Epithelial cell of prostate (primary cell): ENCODE data around the gene SPRTN.

Source experiments
- DNase-seq: peaks from one replicate; pipeline ENCODE4 v3.0.0-alpha.2; 2011; ENCODE audit warnings: low read depth, low spot score
- H3K27ac ChIP-seq: fragments of 450-650 bp; 2 replicates; pipeline ENCODE4 v1.5.1; 2017; ENCODE audit warnings: mild to moderate bottlenecking

Gene SPRTN

DNA sequence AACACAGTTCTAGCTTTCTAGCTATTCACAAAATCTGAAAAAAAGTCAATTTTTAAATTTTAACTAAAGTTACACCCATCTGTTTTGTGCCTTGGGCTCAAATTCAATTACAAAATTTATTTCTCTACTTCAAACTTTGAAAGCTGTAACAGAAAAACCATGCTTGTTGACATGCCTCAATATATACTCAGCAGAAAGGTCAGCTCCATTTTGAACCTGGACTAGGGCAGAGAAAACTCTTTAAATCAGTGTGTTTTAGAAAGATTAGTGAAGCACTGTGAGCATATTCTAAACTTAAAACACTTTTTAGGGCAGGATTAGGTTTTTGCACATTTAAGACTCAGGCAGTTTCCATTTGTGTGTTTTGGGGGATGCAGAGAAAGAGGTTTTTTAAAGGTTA lies 34.4 kb downstream of the SPRTN start:
- no peak for DNase-seq
- H3K27ac ChIP-seq = no peak overlapping the region

DNA sequence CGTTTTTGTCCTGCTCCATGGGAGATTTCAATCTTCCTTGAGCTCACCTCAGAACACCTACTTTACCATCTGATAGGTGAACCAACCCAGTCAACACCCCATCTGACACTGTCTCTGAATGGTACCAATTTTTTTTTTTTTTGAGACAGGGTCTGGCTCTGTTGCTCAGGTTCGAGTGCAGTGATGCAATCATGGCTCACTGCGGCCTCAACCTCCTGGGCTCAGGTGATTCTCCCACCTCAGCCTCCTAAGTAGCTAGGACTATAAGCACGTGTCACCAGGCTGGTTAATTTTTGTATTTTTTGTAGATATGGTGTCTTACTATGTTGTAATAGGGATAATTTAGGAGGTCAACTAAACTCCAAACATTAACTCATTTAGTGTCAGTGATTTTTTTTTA lies 36.3 kb downstream of the SPRTN start:
- no peak for DNase-seq
- H3K27ac ChIP-seq = no peak overlapping the region

DNA sequence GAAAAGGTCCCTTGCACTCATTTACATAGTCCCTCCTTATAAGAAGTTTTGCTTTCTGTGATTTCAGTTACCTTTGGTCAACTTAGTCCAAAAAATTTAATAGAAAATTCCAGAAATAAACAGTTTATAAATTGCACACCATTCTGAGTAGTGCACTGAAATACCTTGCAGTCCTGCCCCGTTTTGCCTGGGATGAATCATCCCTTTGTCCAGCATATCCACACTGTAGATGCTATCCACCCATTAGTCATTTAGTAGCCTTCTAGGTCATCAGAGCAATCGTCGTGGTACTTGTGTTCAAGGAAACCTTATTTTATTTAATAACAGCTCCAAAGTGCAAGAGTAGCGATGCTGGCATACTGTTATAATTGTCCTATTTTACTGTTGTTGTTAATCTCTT lies 38.0 kb downstream of the SPRTN start:
- no peak for DNase-seq
- H3K27ac ChIP-seq = no peak overlapping the region

DNA sequence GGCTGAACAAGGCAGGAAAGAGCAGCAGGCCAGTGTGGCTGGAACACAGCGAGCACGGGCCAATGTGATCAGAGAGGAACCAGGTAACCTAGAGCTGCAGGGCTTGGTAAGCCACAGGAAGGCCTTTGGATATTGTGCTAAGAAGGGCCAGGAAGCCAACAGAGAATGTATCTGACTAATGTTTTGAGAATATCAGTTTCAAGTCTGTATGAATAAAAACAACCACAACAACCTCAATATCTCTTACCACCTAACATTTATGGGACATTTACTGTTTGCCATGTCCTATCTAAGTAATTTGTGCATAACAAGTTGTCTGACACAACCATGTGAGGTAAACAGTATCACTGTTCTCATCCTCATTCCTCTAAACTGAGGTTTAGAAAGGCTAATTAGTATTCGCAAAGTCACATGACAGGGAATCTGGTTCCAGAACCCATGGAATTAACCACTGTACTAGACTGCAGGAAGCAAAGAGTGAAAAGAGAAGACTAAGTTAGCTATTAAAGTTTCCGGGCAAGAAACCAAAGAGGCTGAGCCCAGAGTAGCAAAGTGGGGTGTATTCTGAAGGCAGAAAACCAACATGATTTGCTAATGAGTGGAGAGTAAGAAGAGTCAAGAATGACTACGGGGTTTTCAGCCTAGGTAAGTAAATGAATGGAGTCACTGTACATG lies 38.9 kb downstream of the SPRTN start:
- no peak for DNase-seq
- H3K27ac ChIP-seq = no peak overlapping the region

DNA sequence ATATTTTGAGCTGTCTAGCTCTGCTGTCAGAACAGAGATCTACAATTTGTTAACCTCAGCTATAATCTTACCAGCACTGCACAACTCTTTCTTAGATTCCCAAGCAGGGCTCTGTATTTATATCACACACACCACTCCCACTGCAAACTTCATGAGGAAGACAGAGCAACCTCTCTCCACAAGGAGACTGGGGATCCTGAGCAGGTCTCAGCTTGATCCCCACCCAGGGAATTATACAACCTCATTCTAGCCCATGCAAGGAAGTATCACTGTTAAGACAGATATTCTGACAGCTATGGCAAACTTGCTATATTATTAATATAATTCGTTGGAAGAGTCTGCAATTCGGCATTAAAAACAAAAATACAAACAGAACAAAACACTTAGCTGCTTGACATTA lies 43.6 kb downstream of the SPRTN start:
- no peak overlapping the region for H3K27ac ChIP-seq
- DNase-seq = no peak

DNA sequence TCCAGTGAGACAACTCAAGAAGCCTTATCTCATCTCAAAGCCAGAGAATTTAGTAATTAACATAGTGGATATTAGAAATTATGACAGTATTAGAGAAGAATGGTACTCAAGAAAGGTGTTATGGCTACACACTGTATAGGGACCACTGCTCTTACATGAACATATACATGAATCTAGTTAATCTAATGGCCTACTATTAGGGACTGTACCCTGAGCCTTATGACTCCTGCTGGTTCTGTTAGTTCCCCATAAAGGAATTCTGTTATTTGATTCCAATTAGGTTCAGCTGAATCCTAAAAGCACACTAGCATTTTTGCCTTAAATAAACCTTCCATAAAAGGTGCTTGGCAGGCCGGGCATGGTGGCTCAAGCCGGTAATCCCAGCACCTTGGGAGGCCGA lies 44.3 kb downstream of the SPRTN start:
- DNase-seq = no peak
- H3K27ac ChIP-seq = no peak overlapping the region

DNA sequence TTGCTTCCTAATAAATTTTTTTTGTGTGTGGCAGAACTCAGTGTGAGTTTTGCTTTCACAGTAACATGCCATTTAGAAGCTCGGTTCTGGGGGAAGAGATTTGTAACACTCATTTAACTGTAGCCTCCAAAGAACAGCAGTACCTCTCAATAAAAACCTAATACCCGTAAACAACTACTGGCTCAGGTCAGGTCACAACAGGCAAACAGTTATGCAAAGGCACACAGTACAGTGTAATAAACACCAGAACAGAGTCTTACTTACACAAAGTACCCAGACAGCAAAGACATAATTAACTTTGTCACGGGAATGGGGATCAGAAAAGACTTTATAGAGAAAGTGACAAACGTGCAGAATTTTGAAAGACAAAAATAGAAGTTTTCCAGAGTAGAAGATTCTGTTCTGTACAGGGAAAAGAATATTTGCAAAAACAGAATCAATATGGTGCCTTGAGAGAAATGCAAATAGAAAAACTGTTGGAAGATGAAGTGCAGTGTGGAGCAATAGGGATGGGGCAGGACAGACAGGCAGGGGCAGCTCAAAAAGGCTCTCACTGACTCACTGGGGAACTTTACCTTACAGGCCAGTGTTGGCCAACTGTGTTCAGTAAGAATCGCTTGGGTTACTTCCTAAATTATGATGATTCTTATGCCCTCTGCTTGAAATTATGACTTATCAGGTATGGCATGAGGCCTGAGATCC lies 45.2 kb downstream of the SPRTN start:
- peak overlapping the region; percentile 30 for H3K27ac ChIP-seq
- no peak for DNase-seq

DNA sequence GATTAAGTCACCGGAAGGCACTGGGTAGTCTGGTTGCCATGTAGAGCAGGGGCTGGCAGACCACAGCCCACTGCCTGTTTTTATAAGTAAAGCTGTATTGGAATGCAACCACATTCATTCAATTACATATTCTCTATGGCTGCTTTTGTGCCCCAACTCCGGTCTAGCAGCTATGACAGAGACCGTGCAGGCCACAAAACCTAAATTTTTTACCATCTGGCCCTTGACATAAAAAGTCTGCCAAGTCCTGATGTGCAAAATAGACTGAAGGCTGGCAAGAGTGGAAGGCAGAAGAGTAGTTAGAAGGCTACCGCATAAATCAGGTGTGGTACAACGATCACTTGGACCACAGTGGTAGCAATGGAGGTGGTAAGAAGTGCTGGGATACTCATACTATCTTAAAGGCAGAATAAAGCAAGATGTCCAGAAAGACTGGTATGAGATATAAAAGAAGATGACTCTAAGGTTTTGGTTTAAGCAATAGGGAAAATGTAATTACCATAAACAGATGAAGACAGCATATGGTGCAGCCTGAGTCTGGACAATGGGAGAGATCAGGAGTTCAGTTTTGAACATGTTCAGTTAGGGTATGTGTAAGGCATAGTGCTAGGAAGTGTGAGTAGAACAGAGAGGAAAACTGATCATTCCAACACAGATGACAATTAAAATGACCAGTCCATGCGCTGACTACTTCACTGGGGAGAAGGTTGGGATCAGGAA lies 46.8 kb downstream of the SPRTN start:
- H3K27ac ChIP-seq = peak overlapping the region; percentile 14
- no peak for DNase-seq

DNA sequence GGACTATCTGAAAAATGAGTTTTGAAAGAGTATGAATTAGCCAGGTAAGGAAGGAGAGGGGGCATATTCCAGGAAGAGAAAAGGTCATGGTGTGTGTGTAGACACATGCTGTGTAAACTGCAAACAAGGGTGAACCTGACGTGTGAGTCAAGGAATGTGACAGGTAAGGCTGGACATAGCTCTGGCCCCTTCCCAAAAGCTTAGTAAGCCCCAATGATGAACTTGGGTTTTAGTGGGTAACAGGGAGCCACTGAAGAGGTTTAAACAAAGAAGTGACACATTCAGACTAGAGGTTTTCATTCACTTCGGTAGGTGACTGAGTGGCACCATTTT lies 47.3 kb downstream of the SPRTN start:
- peak; percentile 69 for DNase-seq
- H3K27ac ChIP-seq = peak overlapping the region; percentile 14

DNA sequence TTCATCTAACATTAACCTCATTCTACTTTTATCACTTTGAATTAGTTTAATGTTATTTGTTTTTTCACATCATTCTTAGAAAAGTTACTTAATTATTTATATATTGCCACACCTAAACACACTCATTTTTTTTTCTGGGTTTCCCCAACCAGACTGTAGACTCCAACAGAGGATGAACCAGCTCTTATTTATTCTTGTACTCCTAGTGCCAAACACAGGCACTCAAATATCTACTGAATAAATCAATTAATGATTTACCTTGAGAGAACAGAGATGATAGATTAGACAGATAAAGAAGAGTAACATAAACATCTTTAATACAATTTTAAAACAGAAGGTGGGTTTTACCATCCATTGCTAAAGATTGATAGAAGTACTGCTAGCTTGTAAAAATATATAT lies 48.4 kb downstream of the SPRTN start:
- H3K27ac ChIP-seq = no peak overlapping the region
- no peak for DNase-seq

DNA sequence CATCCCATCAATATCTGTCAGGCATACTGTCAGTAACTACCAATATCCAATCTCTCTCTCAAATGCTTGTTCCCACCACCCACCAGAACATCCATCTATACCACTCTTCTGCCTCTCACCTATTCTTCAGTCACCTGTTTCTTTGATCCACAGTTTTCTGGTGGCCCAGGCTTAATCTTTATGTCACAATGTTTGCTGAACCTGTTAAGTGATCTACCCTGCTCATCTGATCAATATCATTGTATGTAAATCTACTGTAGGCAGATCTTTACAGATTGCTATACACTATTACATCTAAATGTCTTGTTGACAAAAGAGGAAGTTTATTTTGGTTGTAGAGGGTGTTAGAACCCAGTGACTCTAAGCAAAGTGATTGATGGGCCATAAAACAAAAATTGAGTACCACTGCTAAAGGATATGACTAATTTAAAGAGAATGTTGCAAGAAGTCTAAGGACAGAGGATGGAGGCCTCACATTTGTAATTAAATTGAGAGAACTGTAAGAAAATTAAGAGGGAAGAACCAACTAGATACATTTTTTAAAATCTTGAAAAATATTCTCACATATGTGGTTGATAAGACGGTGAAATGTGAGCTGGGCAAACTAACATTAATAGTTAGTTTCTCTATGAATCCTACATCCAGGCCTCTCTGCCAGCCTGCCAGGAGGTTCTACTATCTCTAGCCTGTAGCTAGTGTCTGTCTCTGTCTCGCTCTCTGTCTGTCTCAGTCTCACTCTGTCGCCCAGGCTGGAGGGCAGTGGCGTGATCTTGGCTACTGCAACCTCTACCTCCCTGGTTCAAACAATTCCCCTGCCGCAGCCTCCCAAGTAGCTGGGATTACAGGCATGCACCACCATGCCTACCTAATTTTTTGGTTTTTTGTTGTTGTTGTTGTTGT lies 49.9 kb downstream of the SPRTN start:
- no peak for DNase-seq
- H3K27ac ChIP-seq = peak overlapping the region; percentile 40

DNA sequence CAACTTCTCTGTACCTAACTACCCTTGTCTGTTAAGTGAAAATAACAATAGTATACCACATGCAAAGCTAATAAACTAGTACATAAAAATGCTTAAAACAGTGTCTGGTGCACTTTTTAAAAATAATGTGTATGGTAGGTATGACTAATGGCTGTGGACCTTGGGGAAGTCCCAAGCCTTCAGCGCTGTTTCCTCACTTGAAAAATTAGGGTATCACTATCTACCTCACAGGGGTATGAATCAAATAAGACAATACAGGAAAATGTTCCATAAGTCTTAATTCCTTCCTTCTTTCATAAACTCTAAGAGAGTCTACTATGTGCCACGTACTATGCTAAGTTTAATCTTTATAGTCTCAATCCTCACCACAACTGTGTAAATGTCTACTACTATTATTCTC lies 52.0 kb downstream of the SPRTN start:
- no peak overlapping the region for H3K27ac ChIP-seq
- no peak for DNase-seq

DNA sequence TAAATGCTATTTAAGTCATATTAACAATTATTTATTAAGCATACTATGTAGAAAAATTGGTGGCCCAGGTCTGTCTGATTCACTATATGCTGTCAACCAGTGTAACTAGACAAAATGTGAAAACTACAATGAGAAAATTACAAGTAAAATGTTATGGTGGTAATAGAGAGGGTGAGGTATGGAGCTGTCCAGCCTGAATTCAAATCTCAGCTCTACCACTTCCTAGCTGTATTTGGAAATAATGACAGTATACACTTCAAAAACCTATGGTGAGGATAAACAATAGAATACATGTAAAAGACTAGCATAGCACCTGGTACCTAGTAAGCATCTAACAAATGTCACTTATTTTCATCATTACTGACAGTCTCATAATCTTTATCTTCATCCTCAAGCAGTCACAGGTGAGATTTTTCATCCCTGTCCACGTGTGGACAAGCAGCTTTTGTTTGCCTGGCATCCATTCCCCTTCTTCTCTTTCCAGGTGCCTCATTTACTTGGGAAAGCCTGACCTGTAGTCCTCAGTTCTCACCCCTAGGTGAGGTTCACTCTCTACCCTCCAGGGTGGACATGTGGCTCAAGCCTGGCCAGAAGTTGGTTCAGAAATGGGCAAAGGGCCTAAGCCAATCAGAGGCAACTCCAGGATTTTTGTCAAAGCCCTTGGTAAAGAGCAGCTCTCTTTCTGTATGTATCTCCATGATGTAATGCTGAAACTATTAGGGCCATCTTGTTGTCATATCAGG lies 54.5 kb downstream of the SPRTN start:
- H3K27ac ChIP-seq = no peak overlapping the region

DNA sequence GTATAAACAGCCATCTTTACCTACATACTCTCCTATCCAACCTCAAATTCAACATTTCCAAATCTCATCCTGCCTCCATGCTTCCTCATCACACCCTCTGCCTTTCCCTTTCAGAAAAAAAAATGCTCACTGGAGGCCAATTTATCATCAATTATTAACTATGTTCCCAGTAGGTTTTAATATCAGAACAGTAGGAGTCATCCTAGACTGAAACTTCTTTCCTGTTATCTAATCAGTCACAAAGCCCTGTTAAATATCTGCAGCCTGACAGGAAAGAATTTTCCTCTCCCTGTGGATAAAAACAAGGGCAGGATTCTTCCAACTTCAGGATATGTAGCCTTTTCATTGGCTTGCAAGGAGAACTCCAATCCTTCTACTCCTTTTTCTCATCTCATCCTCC lies 55.6 kb downstream of the SPRTN start:
- no peak for DNase-seq
- no peak overlapping the region for H3K27ac ChIP-seq

More for the DNA sequence above, 54.5 kb downstream of the SPRTN start:
- DNase-seq = no peak

DNA sequence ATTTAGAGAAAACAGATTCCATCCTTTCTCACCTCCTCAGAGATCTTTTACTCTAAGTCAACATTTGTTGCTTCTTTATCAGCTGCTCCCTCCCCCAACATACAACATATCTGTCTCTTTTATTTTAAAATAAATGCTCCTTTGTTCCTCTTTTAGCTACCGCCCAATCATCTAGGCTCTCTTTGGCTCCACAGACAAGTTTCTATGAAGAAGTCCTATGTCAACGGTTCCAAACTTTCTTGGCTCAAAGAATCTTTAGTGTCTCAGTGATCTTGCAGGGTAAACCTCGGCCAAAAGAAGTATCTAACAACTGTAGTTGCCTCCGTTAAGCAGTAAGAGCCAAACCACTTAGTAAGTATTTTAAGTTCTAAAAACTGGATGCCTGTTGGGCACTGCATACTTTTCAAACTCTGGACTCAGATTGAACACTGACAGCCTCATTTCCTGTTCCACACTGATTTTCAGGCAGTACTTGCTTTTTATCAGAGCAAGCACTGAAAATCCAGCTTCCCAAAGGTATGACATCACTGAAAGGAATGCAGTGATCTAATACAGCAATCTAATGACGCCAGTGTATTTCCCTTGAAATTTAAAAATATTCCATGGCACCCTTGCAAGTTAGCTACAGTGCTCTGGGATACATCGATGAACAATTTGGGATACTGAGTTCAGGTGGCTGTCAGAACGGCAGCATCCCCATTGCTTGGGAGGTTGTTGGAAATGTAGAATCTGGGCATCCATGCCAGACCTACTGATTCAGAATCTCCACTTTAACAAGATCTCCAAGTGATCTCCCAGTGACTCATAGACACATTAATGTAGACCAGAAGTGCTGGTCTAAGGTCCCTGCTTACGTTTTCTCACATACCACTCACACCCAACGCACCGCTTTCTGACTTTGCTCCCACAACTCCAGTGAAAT lies 57.2 kb downstream of the SPRTN start:
- DNase-seq = peak; percentile 64
- H3K27ac ChIP-seq = peak overlapping the region; percentile 82

DNA sequence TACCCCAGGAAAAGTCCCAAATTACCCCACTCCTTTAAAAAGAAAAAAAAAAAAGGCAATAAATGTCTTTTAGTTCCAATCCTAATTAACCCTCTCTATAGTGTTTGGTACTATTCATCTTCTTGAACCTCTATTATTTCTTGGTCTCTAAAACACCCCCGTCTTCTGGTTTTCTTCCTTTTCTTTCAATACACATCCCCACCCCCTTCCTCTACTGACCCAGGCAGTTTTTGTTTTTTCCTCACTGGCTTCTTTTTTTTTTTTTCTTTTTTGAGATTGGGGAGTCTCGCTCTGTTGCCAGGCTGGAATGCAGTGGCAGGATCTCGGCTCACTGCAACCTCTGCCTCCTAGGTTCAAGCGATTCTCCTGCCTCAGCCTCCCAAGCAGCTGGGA lies 57.9 kb downstream of the SPRTN start:
- peak overlapping the region; percentile 82 for H3K27ac ChIP-seq
- DNase-seq = no peak

DNA sequence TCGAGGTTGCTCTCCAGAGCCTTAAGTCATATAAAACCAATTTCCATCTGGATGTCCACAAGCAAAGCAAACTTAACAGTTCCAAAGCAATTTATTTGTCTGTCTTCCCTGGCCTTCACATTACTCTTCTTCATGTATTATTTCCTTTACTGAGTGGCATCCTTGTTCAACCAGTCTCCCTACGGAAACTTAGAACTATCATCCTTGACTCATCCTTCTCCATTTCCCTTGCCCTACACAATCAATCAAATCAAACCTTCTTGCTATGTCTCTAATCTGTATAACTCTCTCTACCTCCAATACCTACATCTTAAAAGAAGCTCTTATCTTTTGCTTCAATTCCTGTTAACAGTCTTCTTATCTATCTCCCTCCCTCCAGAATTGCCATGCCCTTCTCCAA lies 58.5 kb downstream of the SPRTN start:
- peak overlapping the region; percentile 82 for H3K27ac ChIP-seq
- no peak for DNase-seq

DNA sequence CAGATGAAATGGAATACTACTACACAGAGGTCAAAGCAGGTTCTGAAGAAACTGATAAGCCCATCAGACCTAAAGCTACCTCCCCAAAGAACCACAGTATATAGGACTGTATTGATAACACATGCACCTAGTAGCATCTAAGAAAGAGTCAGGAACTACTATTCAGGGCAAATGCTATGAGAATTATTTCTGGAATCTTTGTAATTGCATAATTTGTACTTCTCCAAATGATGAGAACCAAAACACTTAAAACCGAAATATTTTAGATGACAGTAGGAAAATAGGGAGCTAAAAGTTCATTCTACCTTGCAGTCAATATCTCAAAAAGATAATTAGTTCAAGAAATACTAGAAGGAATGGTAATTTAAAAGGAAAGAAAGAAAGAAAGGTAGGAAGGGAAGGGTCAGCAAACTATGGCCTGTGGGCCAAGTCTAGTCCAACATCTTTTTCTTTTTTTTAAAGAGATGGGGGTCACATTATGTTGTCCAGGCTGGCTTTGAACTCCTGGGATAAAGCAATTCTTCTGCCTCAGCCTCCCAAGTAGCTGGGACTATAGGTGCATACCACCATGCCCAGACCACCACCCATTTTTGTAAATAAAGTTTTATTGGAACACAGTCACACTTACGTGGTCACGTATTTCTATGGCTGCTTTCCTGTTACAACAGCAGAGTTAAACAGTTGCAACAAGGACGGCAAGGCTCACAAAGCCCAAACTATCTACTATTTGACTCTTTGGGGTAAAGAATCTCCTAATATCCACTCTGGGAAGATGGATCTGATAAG lies 60.0 kb downstream of the SPRTN start:
- H3K27ac ChIP-seq = no peak overlapping the region
- no peak for DNase-seq
